ENCODE results near the gene GALNT3. TPM values are rescaled to one million over a fixed set of nuclear protein-coding genes. Genes with fewer than 3 reads are reported as not detected.

The GALNT3 gene
- total RNA-seq, 1 donor from 2014 or later: 28.8 TPM

- no peaks in the 10 kb centered on the region for H3K27me3 Mint-ChIP-seq
- H3K4me1 Mint-ChIP-seq (ENCODE audit: unreplicated experiment): peaks cover 14% of the 10 kb centered on the region
- no peak overlapping the region for H3K27ac Mint-ChIP-seq
- H3K9me3 Mint-ChIP-seq: no peaks in the 10 kb centered on the region
- no peak overlapping the region for H3K4me3 Mint-ChIP-seq
- H3K36me3 Mint-ChIP-seq: no peaks in the 10 kb centered on the region
- no peak for DNase-seq (ENCODE audit: extremely low spot score, unreplicated experiment)
- no peak for TF ChIP-seq CTCF (conservative IDR thresholded peaks at IDR 0.05)
These were observed 96.2 kb downstream of the GALNT3 start for GRCh38 chr2:165697748-165698443.

Other genes with a start within 250 kb of the GALNT3 start
- gene TTC21B, start 159.5 kb upstream of the GALNT3 start, total RNA-seq (ENCODE audit: low replicate concordance): 12.0 and 25.8 TPM in 2 replicates